ENCODE measurements around the gene GPC5.

GPC5 gene

DNA sequence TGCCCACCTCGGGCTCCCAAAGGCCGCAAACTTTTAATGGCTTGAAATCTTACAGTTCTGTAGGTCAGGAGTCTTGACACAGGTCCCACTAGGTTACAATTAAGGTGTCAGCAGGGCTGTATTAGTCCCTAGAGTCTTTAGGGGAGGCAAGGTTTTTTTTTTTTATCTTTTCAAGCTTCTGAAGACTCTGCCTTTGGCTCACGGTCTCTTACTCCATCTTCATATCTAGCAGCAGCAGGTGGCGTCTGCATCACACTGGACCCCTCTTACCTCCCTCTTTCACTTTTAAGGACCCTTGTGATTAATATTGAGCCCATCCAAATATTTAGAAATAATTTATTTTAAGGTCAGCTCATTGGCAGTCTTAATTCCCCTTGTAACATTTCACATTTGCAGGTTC lies 39.3 kb upstream of the GPC5 start:
- no peak overlapping the region for H3K4me3 ChIP-seq (ENCODE audit: low read length)
- TF ChIP-seq ZNF274 (IDR thresholded peaks at IDR 0.05; ENCODE audit: low read depth, low read length): no peak

DNA sequence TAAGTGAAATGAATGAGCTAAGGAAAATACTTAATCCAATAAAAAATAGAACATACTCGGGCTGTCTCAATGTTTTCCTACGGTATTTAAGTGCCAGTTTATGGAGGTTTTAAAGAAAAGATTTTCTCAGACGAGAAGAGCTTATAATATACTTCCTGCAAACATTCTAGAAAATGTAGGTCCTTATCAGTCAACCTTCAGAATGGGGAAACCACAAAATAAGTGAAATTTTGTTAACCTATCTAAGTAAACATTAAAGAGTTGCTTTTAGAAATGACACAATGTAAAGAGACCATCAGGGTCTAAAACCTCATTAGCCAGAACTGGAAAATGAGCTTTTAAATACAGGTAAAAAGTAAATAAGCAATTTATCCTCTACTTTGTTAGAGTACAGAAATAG lies 38.8 kb upstream of the GPC5 start:
- no peak for TF ChIP-seq ZNF274 (IDR thresholded peaks at IDR 0.05; ENCODE audit: low read depth, low read length)
- no peak overlapping the region for H3K4me3 ChIP-seq (ENCODE audit: low read length)

DNA sequence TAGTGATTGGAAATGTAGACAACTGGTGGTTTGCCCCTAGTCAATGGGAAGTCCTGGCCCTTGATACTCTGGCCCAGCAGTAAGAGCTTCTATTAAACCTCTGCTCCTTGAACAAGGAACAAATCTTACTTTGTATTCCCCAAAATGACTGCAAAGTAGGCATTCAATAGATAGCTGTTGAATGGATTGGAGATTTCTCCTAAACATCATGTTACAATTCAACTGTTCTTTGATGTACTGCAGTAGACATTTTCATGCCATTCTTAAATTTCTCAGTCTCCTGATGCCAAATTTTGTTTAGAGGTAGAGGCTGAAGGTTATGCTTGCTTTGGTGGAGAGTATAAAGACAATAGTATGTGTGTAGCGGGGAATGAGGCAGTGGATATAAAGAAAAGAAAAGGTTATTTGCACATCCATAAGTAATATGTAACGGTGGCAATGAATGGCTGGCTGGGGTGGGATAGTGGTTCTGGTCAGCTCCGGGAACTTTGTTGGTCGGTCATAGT lies 38.1 kb upstream of the GPC5 start:
- no peak for TF ChIP-seq ZNF274 (IDR thresholded peaks at IDR 0.05; ENCODE audit: low read depth, low read length)
- H3K4me3 ChIP-seq (ENCODE audit: low read length): no peak overlapping the region

DNA sequence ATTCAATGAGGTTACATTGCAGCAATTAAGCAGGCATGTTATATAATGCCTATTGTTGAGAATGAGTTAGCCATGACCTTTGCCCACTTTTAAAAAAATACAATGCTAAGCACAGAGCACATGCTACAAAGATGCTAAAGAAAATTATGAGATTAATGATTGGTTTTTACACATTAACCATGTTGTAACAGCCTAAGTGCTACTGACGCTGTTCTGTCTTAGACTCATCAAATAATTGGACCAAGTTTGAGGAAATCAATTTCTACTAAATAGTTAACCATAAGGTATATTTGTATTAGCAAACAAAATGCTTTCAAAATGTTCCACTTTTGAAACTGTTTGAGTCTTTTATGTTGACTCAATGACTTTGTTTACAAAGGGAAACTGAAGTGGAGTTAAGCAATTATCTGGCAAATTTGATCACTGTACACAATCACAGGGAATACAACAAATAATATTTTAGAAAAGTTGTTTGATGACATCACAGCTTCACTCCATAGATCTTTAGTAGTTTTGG lies 36.6 kb upstream of the GPC5 start:
- no peak overlapping the region for H3K4me3 ChIP-seq (ENCODE audit: low read length)
- TF ChIP-seq ZNF274 (IDR thresholded peaks at IDR 0.05; ENCODE audit: low read depth, low read length): no peak

DNA sequence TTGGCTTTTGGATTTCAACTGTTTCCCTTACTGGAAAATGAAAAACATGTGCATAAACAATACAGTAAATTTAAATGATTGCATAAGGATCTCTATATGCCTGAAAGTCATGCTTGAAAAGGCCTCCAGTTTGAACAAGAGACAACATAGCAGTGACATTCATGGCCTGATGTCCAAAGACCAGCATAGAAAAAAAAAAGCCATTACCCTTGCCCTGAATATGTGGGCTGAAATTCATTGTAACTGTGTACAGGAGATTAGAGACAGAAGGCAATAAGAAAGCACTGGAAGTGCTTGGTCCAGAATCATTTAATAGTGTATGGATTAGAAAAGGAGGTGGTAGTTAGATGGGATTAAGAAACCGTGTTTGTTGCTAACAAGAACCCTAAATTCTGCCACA lies 35.5 kb upstream of the GPC5 start:
- no peak overlapping the region for H3K4me3 ChIP-seq (ENCODE audit: low read length)
- TF ChIP-seq ZNF274 (IDR thresholded peaks at IDR 0.05; ENCODE audit: low read depth, low read length): no peak

DNA sequence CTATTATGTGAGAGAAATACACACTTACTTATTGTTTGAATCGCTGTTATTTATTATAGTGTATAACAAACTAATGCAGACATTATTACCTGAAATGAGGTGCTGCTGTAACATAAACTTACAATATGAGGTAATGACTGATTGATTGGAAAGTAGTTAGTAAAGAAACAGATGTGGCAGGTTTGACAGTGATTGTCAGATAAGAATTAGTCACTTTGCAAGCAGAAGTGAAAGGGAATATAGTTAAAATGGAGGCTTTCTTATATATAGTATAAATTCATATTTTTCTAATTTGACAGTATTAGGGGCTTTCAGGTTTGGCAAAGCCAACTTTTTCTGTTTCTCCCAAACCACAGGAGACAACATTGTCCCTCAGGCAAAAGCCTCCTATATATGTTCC lies 30.3 kb upstream of the GPC5 start:
- no peak for TF ChIP-seq ZNF274 (IDR thresholded peaks at IDR 0.05; ENCODE audit: low read depth, low read length)
- H3K4me3 ChIP-seq (ENCODE audit: low read length): no peak overlapping the region

DNA sequence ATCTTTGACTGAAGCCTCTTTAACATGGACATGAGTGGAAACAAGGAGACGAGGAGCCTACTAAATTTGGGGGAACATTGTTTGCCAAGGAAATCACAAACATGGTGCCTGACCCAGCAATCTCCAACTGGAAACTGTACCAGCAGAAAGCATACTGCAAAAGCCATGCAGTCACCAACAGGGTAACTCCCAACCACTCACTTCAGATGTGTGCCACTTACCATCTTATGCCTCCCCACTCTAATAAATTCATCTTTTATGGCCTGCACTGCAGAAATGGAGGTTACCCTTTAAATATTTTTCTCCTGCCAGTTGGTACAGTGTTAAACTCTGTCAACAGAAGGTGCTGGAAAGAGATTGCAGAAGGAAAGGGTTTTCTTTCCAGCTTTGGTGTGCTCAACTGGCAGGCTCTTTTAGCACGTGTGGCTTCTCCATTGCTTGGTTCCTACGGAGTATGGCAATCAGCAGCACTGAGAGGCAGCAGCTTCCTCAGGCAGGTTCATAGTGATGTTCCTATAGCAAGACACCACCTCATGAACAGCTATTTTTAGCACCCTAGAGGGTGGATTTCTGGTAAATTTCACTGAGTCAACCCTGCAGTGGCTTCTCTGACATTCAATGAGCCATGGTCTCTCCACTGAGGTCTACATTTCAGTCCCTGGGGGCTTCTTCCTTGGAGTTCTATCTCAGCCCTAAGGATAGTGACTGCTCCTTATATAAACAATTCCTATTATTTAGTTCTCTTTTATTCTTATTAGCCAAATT lies 29.6 kb upstream of the GPC5 start:
- H3K4me3 ChIP-seq (ENCODE audit: low read length): no peak overlapping the region
- no peak for TF ChIP-seq ZNF274 (IDR thresholded peaks at IDR 0.05; ENCODE audit: low read depth, low read length)

DNA sequence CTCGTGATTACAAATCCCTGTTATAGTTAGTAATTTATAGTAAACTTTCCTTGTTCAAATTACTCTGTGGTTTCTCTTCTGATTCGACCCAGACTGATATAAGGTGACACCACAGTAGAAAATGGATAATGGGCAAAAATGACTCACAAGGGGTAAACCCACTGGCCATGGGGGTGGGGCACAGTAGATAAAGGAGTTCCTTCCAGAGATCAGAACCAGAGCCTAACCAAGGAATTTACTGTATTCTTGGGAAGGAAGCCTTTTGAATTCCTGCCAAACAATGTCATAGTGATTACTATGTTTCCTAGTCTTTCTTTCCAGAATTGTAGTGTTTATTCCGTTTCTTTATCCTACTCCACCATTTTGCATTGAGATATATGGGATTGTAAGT lies 29.0 kb upstream of the GPC5 start:
- no peak for TF ChIP-seq ZNF274 (IDR thresholded peaks at IDR 0.05; ENCODE audit: low read depth, low read length)

DNA sequence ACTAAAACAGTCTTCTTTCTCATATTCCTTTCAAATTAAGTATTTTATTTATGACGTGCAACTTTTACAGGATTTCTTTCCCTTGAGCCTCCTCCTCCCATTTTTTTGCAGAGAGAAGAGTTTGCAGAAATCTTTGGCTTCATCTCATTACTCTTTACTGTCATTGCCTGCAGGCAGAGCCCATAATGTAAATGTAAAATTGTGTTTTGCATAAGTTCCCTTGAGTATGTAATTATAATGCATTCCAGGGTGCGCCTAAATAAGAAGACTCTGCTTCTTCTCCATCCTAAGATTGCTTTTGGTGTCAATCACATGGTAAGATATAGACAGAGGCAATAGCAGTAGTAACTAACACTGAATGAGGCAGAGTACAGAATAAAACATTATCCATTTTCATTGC lies 27.9 kb upstream of the GPC5 start:
- no peak for TF ChIP-seq ZNF274 (IDR thresholded peaks at IDR 0.05; ENCODE audit: low read depth, low read length)
- no peak overlapping the region for H3K4me3 ChIP-seq (ENCODE audit: low read length)

More for the DNA sequence above, 29.0 kb upstream of the GPC5 start:
- no peak overlapping the region for H3K4me3 ChIP-seq (ENCODE audit: low read length)

DNA sequence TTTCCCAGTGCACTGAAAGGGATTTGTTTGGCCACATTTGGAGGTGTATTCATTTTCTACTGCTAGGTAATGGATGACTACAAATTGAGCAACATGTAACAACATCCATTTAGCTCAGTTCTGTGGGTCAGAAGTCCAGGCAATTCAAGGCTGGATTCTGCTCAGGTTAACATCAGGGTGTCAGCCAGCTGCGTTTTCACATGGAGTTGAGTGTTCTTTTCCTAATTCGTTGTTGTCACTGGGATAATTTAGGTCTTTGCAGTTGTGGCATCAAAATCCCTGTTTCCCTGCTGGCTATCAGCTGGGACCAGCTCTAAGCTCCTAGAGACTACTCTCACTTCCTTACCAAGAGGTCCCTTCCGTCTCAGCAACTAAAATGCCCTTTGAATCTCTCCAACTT lies 25.5 kb upstream of the GPC5 start:
- TF ChIP-seq ZNF274 (IDR thresholded peaks at IDR 0.05; ENCODE audit: low read depth, low read length): no peak

DNA sequence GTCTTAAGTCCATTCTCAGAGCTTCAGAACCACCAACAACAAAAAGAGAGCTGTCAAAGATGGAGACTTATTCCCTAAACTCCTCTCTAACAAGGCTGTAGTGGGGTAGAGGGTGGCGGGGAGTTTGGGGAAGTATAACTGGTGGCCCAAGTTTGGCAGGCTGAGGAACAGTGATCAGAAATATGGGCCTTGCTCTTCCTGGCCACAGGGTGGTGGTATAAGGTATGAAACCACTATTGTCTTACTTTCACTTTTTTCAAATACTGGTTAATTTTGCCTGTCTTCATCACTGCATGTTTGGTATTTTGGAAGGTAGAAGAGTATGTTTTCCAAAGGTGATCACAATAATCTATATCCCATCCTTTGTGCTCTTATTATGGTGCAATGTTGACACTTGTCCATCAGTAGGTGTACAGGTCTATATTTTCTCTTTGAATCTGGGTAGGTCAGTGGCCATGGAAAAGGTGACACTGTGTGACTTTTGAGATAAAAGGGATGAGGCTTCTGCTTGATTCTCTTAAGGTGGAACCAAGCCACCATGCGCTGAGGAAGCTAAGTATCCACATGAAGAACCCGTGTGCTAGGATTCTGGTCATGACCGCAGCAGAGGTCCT lies 23.2 kb upstream of the GPC5 start:
- no peak overlapping the region for H3K4me3 ChIP-seq (ENCODE audit: low read length)
- no peak for TF ChIP-seq ZNF274 (IDR thresholded peaks at IDR 0.05; ENCODE audit: low read depth, low read length)

More for the DNA sequence above, 25.5 kb upstream of the GPC5 start:
- H3K4me3 ChIP-seq (ENCODE audit: low read length): no peak overlapping the region

DNA sequence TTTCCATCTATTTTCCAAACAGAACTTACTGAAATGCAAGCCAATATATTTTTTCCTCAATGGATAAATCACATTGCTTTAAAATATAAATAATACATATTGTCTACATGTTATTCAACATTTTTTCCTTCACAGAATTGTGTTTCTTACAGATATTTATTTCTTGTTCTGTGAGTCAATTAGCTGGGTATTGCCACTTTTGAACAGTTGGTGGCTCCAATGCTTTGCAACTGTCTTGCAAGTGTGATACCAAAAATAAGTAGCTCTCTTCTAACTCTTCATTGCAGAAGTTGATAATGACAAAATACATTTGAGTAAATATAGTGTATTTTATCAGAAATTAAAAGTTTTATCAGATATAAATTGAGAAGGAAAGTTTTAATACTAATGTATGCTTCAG lies 17.1 kb upstream of the GPC5 start:
- no peak for TF ChIP-seq ZNF274 (IDR thresholded peaks at IDR 0.05; ENCODE audit: low read depth, low read length)
- no peak overlapping the region for H3K4me3 ChIP-seq (ENCODE audit: low read length)

DNA sequence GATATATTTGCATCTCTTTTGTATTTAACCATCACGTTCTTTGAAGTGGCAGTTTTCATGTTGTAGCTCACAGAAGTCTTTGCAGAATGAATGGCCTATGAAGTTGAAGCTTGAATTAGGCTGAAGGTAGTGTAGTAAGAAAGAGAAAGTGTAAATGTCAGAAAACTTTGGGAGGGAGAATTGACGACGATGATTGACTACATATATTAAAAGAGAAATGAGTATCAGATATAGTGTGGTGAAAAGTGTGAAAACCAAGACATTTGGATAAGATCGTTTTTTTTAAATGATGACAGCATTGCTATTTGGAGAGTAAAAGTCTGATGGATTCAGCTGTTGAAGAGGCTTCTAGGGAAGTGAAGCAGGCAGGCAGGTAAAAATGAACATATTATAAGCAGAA lies 14.6 kb upstream of the GPC5 start:
- H3K4me3 ChIP-seq (ENCODE audit: low read length): no peak overlapping the region
- TF ChIP-seq ZNF274 (IDR thresholded peaks at IDR 0.05; ENCODE audit: low read depth, low read length): no peak

DNA sequence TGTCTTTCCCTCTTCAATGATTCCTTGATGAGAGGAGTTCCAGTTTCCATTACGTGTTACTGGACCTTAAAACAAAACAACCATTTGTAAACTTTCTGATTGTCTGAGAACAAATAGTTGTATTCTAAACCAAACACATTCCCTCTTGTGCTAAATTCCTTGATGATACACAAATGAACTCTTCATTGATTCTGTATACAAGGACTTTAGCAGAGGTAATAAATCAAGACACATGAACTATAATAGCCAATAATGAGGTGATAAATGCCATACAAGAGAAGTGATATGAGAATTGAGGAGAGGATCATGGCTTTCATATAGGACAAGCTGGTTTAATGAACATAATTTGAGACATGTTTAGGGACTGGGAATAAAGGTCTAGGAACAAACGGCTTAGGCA lies 13.5 kb upstream of the GPC5 start:
- H3K4me3 ChIP-seq (ENCODE audit: low read length): no peak overlapping the region
- TF ChIP-seq ZNF274 (IDR thresholded peaks at IDR 0.05; ENCODE audit: low read depth, low read length): no peak

DNA sequence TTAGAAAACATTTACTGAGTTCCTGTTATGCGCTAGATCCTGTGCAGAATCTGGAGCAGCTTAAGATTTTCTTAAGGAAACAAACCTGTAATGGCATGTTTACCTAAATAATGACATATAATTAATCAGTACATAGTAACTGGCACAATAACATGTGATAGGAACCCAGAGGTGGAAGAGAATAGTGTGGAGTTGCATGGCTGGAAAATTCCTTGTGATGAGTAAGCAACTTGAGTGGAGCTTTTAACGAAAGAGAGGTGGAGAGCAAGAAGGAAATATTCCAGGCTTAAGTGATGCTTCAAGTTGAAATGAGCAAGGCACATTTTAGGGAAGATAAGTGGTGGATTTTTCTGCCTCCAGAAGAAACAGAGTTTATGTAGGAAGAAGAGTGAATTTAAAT lies 9.2 kb upstream of the GPC5 start:
- no peak overlapping the region for H3K4me3 ChIP-seq (ENCODE audit: low read length)
- no peak for TF ChIP-seq ZNF274 (IDR thresholded peaks at IDR 0.05; ENCODE audit: low read depth, low read length)

Data from GM08714 (cell line).